ENCODE results near the gene STK17A.

STK17A gene

GRCh38 chr7:43619213-43620012 lies 36.5 kb downstream of the STK17A start:
- no peak for DNase-seq (ENCODE audit: low read depth)
- TF ChIP-seq POLR2A (IDR thresholded peaks at IDR 0.05; ENCODE audit: extremely low read depth, insufficient read length) = no peak
- TF ChIP-seq MAX (IDR thresholded peaks at IDR 0.05; ENCODE audit: low read depth, low read length) = no peak
- TF ChIP-seq CTCF (IDR thresholded peaks at IDR 0.05; ENCODE audit: low read depth, low read length) = no peak
- TF ChIP-seq MYC (IDR thresholded peaks at IDR 0.05; ENCODE audit: low read depth, low read length) = no peak

GRCh38 chr7:43621729-43622448 lies 39.0 kb downstream of the STK17A start:
- no peak overlapping the region for H3K4me3 ChIP-seq (ENCODE audit: low read depth, low read length)
- no peak for TF ChIP-seq MYC (IDR thresholded peaks at IDR 0.05; ENCODE audit: low read depth, low read length)
- TF ChIP-seq MAX (IDR thresholded peaks at IDR 0.05; ENCODE audit: low read depth, low read length) = no peak
- TF ChIP-seq CTCF (IDR thresholded peaks at IDR 0.05; ENCODE audit: low read depth, low read length) = no peak
- no peak for TF ChIP-seq POLR2A (IDR thresholded peaks at IDR 0.05; ENCODE audit: extremely low read depth, insufficient read length)
- no peak for DNase-seq (ENCODE audit: low read depth)

More at GRCh38 chr7:43619213-43620012, 36.5 kb downstream of the STK17A start:
- no peak overlapping the region for H3K4me3 ChIP-seq (ENCODE audit: low read depth, low read length)

- H3K4me3 ChIP-seq (ENCODE audit: low read depth, low read length) = no peak overlapping the region
- TF ChIP-seq POLR2A (IDR thresholded peaks at IDR 0.05; ENCODE audit: extremely low read depth, insufficient read length) (no peak), MYC (IDR thresholded peaks at IDR 0.05; ENCODE audit: low read depth, low read length) (no peak), CTCF (IDR thresholded peaks at IDR 0.05; ENCODE audit: low read depth, low read length) (no peak), MAX (IDR thresholded peaks at IDR 0.05; ENCODE audit: low read depth, low read length) (no peak)
- no peak for DNase-seq (ENCODE audit: low read depth)
These were observed 41.2 kb downstream of the STK17A start for GRCh38 chr7:43624156-43624555.

- H3K4me3 ChIP-seq (ENCODE audit: low read depth, low read length) = no peak overlapping the region
- no peak for DNase-seq (ENCODE audit: low read depth)
- TF ChIP-seq MYC (IDR thresholded peaks at IDR 0.05; ENCODE audit: low read depth, low read length) = no peak
- TF ChIP-seq MAX (IDR thresholded peaks at IDR 0.05; ENCODE audit: low read depth, low read length) = no peak
- no peak for TF ChIP-seq CTCF (IDR thresholded peaks at IDR 0.05; ENCODE audit: low read depth, low read length)
- no peak for TF ChIP-seq POLR2A (IDR thresholded peaks at IDR 0.05; ENCODE audit: extremely low read depth, insufficient read length)
These were observed 42.5 kb downstream of the STK17A start for GRCh38 chr7:43625453-43625852.

GRCh38 chr7:43625980-43626379 lies 43.1 kb downstream of the STK17A start:
- no peak for DNase-seq (ENCODE audit: low read depth)
- H3K4me3 ChIP-seq (ENCODE audit: low read depth, low read length) = no peak overlapping the region
- TF ChIP-seq MYC (IDR thresholded peaks at IDR 0.05; ENCODE audit: low read depth, low read length) (no peak), CTCF (IDR thresholded peaks at IDR 0.05; ENCODE audit: low read depth, low read length) (no peak), POLR2A (IDR thresholded peaks at IDR 0.05; ENCODE audit: extremely low read depth, insufficient read length) (no peak), MAX (IDR thresholded peaks at IDR 0.05; ENCODE audit: low read depth, low read length) (no peak)

Measured in NB4 (cell line).